GM12874 (cell line): ENCODE results near the gene RRM2.

ENCODE experiments used
- TF ChIP-seq, protein P1 (sequence below): IDR thresholded peaks from 2 replicates; pipeline ENCODE4 v1.5.1; 2011; ENCODE audit warnings: low read depth, mild to moderate bottlenecking, control low read depth, low read length, moderate library complexity; ENCODE audit not compliant: insufficient read depth

RRM2 gene

DNA sequence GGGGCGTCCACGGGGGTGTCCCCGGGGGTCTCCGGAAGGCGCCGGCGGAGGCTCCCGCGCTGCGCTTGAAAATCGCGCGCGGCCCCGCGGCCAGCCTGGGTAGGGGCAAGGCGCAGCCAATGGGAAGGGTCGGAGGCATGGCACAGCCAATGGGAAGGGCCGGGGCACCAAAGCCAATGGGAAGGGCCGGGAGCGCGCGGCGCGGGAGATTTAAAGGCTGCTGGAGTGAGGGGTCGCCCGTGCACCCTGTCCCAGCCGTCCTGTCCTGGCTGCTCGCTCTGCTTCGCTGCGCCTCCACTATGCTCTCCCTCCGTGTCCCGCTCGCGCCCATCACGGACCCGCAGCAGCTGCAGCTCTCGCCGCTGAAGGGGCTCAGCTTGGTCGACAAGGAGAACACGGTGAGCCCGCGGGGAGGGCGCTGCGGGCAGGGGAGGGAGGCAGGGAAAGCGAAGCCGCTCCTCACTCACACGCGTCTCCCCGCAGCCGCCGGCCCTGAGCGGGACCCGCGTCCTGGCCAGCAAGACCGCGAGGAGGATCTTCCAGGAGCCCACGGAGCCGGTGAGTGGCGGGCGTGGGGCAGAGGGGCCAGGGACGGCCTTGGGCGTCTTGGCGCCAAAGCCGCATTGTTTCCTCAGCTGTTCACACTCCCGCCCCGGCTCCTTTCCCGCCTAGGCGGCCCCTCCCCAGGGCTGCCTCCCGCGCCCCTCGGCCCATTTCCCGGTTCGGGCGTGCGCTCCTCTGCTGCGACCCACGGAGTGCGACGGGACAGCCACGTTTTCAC is at the start of gene RRM2:
RRM2 (plus strand) TSS at position 240 of the 781 bp plus-strand sequence; CDS start at position 300, 60 bp downstream.
- TF ChIP-seq, protein P1, sequence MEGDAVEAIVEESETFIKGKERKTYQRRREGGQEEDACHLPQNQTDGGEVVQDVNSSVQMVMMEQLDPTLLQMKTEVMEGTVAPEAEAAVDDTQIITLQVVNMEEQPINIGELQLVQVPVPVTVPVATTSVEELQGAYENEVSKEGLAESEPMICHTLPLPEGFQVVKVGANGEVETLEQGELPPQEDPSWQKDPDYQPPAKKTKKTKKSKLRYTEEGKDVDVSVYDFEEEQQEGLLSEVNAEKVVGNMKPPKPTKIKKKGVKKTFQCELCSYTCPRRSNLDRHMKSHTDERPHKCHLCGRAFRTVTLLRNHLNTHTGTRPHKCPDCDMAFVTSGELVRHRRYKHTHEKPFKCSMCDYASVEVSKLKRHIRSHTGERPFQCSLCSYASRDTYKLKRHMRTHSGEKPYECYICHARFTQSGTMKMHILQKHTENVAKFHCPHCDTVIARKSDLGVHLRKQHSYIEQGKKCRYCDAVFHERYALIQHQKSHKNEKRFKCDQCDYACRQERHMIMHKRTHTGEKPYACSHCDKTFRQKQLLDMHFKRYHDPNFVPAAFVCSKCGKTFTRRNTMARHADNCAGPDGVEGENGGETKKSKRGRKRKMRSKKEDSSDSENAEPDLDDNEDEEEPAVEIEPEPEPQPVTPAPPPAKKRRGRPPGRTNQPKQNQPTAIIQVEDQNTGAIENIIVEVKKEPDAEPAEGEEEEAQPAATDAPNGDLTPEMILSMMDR: no peak

DNA sequence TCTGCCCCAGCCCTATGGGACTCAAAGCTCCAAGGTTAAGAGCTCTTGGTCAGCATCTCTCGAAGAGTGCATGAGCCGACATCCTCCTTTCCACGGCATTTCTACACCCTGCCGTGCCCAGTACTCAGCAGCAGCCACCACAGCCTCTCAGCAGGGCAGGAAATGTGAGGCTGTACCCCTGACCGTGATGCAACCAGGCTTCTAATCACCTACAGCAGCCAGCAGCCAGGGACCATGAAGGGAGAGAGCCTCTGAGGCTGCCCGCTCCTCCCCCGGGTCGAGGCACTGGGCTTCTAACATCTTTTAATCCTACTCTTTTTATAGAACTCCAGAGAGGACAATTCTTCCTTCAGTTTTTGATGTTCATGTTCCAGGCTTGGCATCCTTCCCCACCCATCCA is 48.8 kb upstream of the RRM2 start:
- TF ChIP-seq, protein P1: no peak

DNA sequence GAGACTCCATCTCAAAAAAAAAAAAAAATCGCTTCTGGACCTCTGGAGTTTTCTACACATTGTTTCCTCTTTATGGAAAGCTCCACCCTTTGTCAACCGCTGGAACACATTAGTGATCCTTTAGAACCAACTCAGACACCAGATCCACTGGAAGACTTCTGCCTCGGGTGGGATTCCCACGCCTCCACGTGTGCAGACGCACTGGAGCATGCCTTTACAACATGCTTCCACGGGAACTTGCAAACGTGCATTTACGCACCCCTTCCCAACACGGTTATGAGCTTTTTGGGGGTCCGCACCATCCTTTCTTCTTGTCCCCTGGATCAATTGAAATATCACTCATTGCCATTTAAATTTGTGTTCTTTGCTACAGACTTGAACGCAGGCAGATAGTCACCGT is 47.4 kb upstream of the RRM2 start:
- TF ChIP-seq, protein P1: no peak

DNA sequence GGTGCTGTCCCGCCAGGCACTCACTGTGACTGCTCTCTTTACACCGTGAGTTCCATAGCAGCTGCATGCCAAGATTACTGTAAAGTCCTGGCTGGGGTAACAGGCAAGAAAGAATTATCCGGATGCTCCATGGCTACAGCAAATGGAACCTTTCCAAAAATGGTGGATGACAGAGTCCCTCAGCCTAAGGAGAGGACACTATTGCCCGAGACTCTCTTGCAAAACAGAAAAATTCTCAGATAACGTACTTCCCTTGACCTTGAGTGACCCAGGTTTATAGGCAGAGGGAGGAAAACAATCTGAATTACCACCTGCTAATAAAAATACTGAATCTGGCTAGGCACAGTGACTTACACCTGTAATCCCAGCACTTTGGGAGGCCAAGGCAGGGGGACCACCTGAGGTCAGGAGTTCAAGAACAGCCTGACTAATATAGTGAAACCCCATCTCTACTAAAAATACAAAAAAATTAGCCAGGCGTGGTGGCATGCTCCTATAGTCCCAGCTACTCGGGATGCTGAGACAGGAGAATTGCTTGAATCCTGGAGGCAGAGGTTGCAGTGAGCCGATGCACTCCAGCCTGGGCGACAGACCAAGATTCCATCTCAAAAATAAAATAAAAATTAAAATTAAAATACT is 46.8 kb upstream of the RRM2 start:
- TF ChIP-seq, protein P1: no peak

DNA sequence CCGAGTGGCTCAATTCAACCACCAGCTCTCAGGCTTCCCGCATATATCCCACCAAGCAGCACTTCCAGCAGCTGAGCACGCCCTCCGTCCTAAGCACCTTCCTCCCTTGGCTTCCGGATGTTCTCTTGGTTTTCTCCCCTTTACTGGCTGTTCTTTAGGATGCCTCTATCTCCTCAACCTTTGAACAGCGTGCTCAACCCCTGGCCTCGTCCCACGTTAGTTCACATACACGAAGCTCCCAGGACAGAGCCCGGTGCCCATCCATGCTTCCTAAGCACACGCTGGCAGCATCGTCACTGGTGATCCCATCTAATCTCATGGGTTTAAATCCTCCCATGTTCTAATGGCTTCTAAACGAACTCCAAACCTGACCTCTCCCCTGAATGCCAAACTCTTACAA is 46.0 kb upstream of the RRM2 start:
- TF ChIP-seq, protein P1: no peak

DNA sequence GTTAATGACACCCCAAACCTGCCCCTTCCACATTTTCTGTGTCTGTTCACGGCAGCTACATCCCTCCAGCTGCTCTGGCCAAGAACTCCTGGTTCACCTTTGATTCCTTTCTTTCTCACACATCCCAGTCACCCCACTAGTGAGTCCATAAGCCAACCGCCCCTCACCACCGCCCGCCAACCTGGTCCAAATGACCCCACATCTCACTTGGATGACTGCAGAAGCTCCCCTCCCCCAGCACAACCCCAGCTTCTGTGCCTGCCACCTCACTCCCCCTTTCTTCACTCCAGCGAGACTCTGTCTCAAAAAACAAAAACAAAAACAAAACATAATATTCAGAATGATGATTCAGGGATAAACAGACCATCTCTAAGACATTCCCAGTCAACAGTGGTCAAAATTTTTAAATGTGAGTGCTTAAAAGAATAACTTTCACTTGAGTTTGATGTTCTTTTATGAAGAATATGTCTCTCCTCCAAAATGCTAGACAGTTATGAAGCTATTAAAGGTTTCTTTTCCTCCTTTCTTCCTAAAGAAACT is 45.5 kb upstream of the RRM2 start:
- TF ChIP-seq, protein P1: no peak

DNA sequence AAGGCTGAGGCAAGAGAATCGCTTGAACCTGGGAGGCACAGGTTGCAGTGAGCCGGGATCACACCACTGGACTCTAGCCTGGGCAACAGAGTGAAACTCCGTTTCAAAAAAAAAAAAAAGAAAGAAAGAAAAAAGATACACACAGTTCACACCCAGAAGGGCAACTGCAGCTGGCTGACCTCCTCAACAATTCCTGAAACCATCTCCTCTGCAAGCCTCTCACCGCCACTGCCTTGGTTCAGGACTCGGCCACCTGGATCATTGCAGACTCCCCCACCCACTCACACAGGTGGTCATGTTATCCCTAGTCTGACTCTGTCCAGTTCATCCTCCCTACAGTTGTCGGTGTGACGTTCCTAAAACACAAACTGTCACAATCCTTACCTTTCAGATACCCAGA is 44.5 kb upstream of the RRM2 start:
- TF ChIP-seq, protein P1: no peak
